ENCODE results near the gene SASH3.

DNA sequence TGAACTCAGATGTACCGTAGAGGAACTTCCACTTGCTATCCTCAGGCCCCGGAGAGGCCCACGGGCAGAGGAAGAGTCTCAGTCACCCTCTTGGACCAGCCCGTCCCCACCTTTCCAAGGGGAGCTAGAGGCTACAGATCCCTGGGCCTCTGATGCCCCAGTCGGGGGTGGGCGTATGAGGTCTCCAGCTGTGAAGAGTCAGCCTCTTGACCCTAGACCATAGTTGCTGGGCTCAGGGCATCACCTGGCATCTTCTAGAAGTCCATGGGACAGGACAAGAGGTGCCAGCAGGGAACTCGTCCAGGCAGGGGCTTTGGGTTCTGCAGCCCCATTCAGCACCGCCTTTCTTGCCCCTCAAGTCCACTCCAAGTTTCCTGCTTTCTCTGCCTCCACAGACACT is 11.6 kb downstream of the SASH3 start:
- TF ChIP-seq, protein P1, sequence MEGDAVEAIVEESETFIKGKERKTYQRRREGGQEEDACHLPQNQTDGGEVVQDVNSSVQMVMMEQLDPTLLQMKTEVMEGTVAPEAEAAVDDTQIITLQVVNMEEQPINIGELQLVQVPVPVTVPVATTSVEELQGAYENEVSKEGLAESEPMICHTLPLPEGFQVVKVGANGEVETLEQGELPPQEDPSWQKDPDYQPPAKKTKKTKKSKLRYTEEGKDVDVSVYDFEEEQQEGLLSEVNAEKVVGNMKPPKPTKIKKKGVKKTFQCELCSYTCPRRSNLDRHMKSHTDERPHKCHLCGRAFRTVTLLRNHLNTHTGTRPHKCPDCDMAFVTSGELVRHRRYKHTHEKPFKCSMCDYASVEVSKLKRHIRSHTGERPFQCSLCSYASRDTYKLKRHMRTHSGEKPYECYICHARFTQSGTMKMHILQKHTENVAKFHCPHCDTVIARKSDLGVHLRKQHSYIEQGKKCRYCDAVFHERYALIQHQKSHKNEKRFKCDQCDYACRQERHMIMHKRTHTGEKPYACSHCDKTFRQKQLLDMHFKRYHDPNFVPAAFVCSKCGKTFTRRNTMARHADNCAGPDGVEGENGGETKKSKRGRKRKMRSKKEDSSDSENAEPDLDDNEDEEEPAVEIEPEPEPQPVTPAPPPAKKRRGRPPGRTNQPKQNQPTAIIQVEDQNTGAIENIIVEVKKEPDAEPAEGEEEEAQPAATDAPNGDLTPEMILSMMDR (IDR thresholded peaks at IDR 0.05) = no peak
- no peak for TF ChIP-seq EZH2phosphoT487 (IDR thresholded peaks at IDR 0.05; ENCODE audit: borderline replicate concordance, low read depth)
- TF ChIP-seq POLR2AphosphoS5 (IDR thresholded peaks at IDR 0.05; ENCODE audit: low read depth, low read length) = no peak
- no peak for TF ChIP-seq TAF1 (IDR thresholded peaks at IDR 0.05; ENCODE audit: borderline replicate concordance, low read depth, low read length)
- no peak for TF ChIP-seq MAX (IDR thresholded peaks at IDR 0.05; ENCODE audit: low read depth)
- TF ChIP-seq GABPA (IDR thresholded peaks at IDR 0.05; ENCODE audit: low read depth) = no peak
- no peak for TF ChIP-seq IRF3 (IDR thresholded peaks at IDR 0.05; ENCODE audit: low read depth, low read length)
- TF ChIP-seq EP300 (IDR thresholded peaks at IDR 0.05; ENCODE audit: borderline replicate concordance in 1 of 2, low read depth in 1 of 2, low read length in 1 of 2) = no peak
- no peak for TF ChIP-seq MXI1 (IDR thresholded peaks at IDR 0.05; ENCODE audit: low read depth, low read length)
- no peak for TF ChIP-seq GATA2 (CRISPR knock-in tag; IDR thresholded peaks at IDR 0.05)
- no peak for TF ChIP-seq TEAD4 (IDR thresholded peaks at IDR 0.05; ENCODE audit: borderline replicate concordance, insufficient read depth)
- no peak for TF ChIP-seq PBX3 (IDR thresholded peaks at IDR 0.05)
- TF ChIP-seq SMC3 (IDR thresholded peaks at IDR 0.05; ENCODE audit: low read depth, low read length) = no peak
